GM04503 (cell line): ENCODE measurements around the gene ASB4.
"Not testable (repeated sequence)": the region's sequence is repeated elsewhere in the genome, so short reads cannot be mapped to it uniquely, and the experiment has no call there.

Experiments used
- DNase-seq: peaks from one replicate; pipeline ENCODE4 v3.0.0-alpha.2; 2012; ENCODE audit warnings: low read depth

The ASB4 gene

GRCh38 chr7:95479992-95480624 lies 5.6 kb upstream of the ASB4 start:
- no peak for DNase-seq

- DNase-seq = no peak
These were observed 4.2 kb upstream of the ASB4 start for GRCh38 chr7:95481271-95482165.

GRCh38 chr7:95482424-95482823 lies 3.3 kb upstream of the ASB4 start:
- DNase-seq = no peak

DNA sequence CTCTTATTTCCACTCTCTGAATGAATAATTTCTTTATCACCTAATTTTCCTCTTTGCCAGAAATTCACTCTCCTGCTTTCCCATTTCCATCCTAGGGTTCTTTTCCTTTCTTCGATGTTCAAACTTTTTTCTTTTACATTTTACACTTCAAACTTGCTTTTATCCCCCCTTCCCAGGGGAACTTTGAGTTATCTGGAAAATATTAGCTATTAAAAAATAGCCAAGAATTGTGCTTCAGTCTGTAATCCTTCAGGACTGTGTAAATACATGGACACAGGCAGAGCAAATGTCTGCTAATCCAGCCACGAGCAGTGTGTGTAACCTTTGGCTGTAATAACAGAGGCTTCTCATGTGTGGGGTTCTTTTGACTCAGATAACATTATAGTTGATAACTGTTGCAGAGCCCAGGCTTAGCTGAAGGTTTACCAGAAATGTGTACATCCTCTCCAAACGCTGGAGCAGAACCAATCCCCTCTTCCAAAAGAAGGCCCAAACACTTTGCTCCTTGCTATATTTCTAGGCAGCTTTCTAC lies 4.6 kb downstream of the ASB4 start:
- DNase-seq = no peak

DNA sequence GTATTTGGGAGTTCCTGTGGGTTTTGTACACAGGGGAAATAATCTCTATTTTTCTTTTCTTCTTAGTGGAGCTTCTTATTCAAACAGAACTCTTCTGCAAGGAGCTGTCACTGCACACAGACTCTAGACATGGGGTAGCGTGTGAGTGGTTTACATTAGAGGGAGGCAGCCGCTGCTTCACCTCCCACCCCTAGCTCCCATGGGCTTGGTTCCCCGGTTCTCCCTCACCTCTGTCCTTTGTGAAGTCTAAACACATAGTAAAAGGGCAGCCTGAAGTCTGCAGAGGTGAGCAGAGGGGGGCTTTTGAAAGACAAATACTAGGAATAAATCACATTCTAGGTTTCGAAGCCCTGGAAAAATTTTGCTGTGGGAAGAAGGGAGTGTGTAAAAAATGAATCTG lies 5.5 kb downstream of the ASB4 start:
- DNase-seq = no peak

- DNase-seq = no peak
These were observed 6.0 kb downstream of the ASB4 start for GRCh38 chr7:95491634-95492314.

- DNase-seq = no peak
These were observed 7.5 kb downstream of the ASB4 start for GRCh38 chr7:95493247-95493646.

DNA sequence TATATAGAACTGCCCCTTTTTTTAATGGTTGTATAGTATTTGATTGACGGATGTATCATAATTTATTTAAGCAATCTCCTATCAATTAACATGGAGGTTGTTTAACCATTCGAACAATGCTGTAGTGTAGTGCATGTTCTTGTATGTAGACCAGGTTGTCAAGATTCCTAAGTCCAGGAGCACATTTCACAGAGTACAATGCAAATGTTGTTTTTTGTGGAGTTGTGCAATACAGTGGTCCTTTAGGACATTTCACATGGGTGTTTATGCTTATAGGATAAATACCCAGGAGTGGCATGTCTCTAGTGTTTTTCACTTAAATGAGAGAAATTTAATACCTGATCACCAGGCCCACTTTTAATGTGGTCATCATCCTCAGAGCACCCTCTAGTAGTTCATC lies 8.1 kb downstream of the ASB4 start:
- no peak for DNase-seq

DNA sequence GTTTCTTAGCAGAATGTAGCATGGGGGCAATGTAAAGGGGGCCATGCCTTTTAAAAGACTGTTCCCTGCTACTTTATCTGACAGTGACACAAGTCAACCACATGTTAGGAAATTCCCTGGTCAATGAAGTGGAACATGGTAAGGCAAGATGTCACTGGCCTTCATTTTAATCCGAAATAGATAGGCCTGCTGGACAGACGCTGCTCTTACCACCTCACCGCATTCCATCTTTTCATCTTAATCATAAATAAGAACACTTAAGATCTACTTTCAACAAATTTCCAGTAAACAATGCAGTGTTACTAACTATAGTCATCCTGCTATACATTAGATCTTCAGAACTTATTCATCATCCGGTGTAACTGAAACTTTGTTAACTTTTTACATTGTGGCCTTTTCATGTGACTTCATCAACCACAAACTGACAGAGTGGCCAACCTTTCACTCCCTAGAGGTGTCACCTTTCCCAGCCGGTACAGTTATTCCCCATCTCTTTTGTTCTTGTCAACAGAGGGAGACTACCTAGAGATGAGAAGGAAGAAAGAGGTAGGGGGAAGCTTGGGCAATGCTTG lies 15.6 kb downstream of the ASB4 start:
- no peak for DNase-seq

DNA sequence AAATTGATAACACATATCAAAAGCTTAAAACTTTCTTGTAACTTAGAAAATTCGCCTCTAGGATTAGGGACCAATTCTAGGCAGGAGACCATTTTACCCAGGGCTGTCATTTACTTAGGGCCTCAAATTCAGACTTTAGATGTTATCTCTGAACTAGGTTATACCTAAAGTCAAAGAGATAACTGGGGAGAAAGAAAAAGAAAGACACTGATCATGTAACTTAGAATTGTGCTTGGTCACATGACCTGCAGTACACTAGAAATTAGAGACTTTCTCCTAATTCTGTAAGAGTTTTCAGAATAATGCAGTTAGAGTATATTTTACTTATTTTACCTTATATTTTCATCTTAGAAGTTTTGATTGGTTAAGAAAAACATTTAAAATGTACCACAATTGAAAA lies 16.7 kb downstream of the ASB4 start:
- no peak for DNase-seq

GRCh38 chr7:95503271-95504131 lies 17.8 kb downstream of the ASB4 start:
- DNase-seq = no peak

DNA sequence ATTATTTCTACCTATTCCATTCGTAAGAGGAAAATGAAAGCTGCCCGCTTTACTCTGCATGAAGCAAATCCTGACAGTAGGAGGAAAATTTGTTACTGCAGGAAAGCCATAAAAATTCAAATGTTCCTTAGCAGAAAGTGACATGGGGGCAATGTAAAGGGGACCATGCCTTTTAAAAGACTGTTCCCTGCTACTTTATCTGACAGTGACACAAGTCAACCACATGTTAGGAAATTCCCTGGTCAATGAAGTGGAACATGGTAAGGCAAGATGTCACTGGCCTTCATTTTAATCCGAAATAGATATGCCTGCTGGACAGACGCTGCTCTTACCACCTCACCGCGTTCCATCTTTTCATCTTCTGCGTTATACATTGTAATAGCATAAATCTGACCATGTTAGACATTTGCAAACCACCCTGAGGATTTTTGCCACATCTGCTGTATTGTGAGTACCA lies 18.4 kb downstream of the ASB4 start:
- DNase-seq = not testable (repeated sequence)

- no peak for DNase-seq
These were observed 23.0 kb downstream of the ASB4 start for GRCh38 chr7:95508780-95509179.

- no peak for DNase-seq
These were observed 23.5 kb downstream of the ASB4 start for GRCh38 chr7:95509199-95509598.

DNA sequence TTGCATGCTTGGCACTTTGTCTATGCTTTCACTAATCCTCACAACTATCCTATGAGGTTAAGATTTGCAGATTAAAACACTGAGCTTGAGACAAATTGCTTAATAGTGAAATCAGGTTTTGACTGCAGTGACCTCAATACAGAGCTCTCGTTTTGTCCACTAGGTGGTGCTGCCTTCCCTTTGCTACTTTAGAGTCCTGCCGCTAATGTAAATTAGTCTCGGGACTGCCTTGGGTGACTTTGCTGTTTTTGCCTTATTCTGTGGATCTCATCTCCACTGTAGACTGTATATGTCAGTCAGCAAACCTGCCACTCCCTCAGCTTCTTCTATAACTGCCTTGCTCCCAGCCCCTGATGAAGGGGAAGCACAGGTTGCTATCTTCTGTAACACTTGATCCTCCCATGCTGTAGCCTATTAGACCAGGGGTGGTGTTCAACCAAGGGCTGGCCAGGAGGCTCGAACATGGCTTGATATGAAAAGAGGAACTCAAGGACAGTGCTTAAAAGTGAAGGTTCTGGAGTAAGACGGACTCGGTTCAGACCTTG lies 26.0 kb downstream of the ASB4 start:
- DNase-seq = no peak

- DNase-seq = no peak
These were observed 31.7 kb downstream of the ASB4 start for GRCh38 chr7:95517458-95517857.

- DNase-seq = no peak
These were observed 32.1 kb downstream of the ASB4 start for GRCh38 chr7:95517870-95518269.

GRCh38 chr7:95520136-95520535 lies 34.4 kb downstream of the ASB4 start:
- DNase-seq = no peak

- DNase-seq = no peak
These were observed 39.8 kb downstream of the ASB4 start for GRCh38 chr7:95525503-95525902.

DNA sequence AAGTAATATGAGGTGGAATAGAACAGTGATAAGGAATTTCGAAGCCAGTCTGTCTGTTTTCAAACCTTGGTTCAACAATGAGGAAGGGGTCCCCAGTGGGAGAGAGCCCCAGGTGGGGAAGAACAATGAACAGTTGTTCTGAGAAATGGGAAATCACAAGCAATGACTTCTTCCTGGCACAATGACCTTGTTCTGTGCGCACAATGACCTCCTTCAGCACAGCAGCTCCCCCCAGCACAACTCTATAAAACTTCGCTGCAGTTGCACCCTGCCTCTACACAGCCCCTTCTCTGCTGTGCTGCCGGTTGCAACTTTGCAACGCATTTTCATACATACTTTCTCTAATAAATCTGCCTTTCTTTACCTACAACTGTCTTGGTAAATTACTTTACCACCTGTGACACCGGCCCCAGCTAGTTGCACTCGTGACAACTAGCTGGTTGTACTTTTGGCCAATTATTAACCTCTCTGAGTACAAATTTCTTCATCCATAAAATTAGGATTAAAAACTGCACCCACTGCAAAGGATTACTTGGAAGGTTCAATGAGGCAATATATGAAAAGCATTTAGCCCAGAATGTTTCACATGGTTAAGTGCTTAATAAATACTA lies 40.5 kb downstream of the ASB4 start:
- DNase-seq = no peak
